A549 (cell line): Measurements from ENCODE around the gene MEI1. TPM values are rescaled to one million over a fixed set of nuclear protein-coding genes. Genes with fewer than 3 reads are reported as not detected.
A peak's percentile ranks its signal among the peaks of the same experiment; 100 is the strongest.

Experiments used
- ATAC-seq, 2 experiments: fragments of 200-7000 bp in 1 of 2; fragments of >200 bp in 1 of 2; cut with Nextera tagmentation in 1 of 2; cut with Tn5 transposase in 1 of 2; 3 replicates each; pipeline versions ENCODE4 v1.8.0 to v1.9.1; 2018 to 2020; ENCODE audit warnings: mild to moderate bottlenecking in 1 of 2, moderate library complexity in 1 of 2
- CTCF ChIA-PET: fragments of 300-600 bp; sonication (Branson Sonifier 250); formaldehyde crosslinking; extraction: SDS; loops from one replicate; lab custom pipeline; 2021; ENCODE audit warnings: antibody characterized with exemption, inconsistent platforms; lab: Yijun Ruan, JAX
- POLR2A ChIA-PET: fragments of 350-600 bp; formaldehyde crosslinking; extraction: SDS; loops from one replicate; lab custom pipeline; 2021; ENCODE audit warnings: antibody characterized with exemption, inconsistent platforms; lab: Yijun Ruan, JAX
- DNase-seq, 2 experiments: peaks; one replicate each; pipeline versions ENCODE4 v3.0.0 to v3.0.0-alpha.2; 2011 to 2016; ENCODE audit warnings: low read depth in 1 of 2, low spot score in 1 of 2
- FAIRE-seq: peaks from 2 replicates; lab custom pipeline; 2011; peaks lifted over from hg19 to GRCh38; lab: Jason Lieb, UNC
- H3K27ac ChIP-seq, 2 experiments: fragments of >200 bp; sonication (Bioruptor Twin); formaldehyde crosslinking; 3 replicates each; pipeline ENCODE4 v1.5.1; 2016 to 2017
- H3K4me1 ChIP-seq: fragments of >200 bp; sonication (Bioruptor Twin); formaldehyde crosslinking; 3 replicates; pipeline ENCODE4 v1.6.1; 2016
- H3K4me2 ChIP-seq: fragments of >200 bp; sonication (Bioruptor Twin); formaldehyde crosslinking; 3 replicates; pipeline ENCODE4 v1.6.1; 2016
- H3K4me3 ChIP-seq: fragments of >200 bp; sonication (Bioruptor Twin); formaldehyde crosslinking; 3 replicates; pipeline ENCODE4 v1.5.1; 2016
- H3K9me3 ChIP-seq: fragments of >200 bp; sonication (Bioruptor Twin); formaldehyde crosslinking; 3 replicates; pipeline ENCODE4 v1.6.1; 2016
- BHLHE40 ChIP-seq: IDR thresholded peaks from 2 replicates; pipeline ENCODE4 v1.6.1; 2012; ENCODE audit warnings: low read depth, low read length, inconsistent platforms
- CEBPB ChIP-seq, 2 experiments: fragments of >200 bp in 1 of 2; sonication (Bioruptor Twin) in 1 of 2; formaldehyde crosslinking in 1 of 2; IDR thresholded peaks; 2 replicates each; pipeline ENCODE4 v1.6.1; 2012 to 2016
- HDAC2 ChIP-seq: fragments of 200-600 bp; sonication (generic); IDR thresholded peaks from 2 replicates; pipeline ENCODE4 v1.6.1; 2016
- HOXA7 ChIP-seq: fragments of 250-450 bp; sonication (Bioruptor Pico); IDR thresholded peaks from 2 replicates; pipeline ENCODE4 v1.5.0; 2020; ENCODE audit warnings: mild to moderate bottlenecking, moderate library complexity
- JUN ChIP-seq, 2 experiments: fragments of >200 bp; sonication (Bioruptor Twin); formaldehyde crosslinking; IDR thresholded peaks; 2 replicates in 1 of 2; 3 replicates in 1 of 2; pipeline ENCODE4 v1.6.1; 2016 to 2017
- KDM1A ChIP-seq: fragments of 200-600 bp; sonication (generic); IDR thresholded peaks from 2 replicates; pipeline ENCODE4 v1.6.1; 2016; ENCODE audit warnings: low read depth, mild to moderate bottlenecking
- MAFK ChIP-seq: fragments of 450-650 bp; IDR thresholded peaks from 2 replicates; pipeline ENCODE4 v1.6.1; 2014; ENCODE audit not compliant: partially characterized antibody
- MYC ChIP-seq: IDR thresholded peaks from 2 replicates; pipeline ENCODE4 v1.6.1; 2012; ENCODE audit warnings: mild to moderate bottlenecking, inconsistent platforms, low read length, improper control_type of control experiment, borderline replicate concordance
- NPAS2 ChIP-seq: fragments of 250-450 bp; sonication (Bioruptor Pico); IDR thresholded peaks from 2 replicates; pipeline ENCODE4 v1.8.0; 2022; ENCODE audit warnings: mild to moderate bottlenecking, moderate library complexity, borderline replicate concordance
- RAD21 ChIP-seq, 2 experiments: fragments of >200 bp in 1 of 2; sonication (Bioruptor Twin) in 1 of 2; formaldehyde crosslinking in 1 of 2; IDR thresholded peaks in 1 of 2; conservative IDR thresholded peaks in 1 of 2; 2 replicates in 1 of 2; 3 replicates in 1 of 2; pipeline ENCODE4 v1.6.1; 2012 to 2018; ENCODE audit warnings: inconsistent platforms in 1 of 2
- SMC3 ChIP-seq: fragments of >200 bp; sonication (Bioruptor Twin); formaldehyde crosslinking; IDR thresholded peaks from 3 replicates; pipeline ENCODE4 v1.6.1; 2018; ENCODE audit warnings: inconsistent platforms
- WGBS: methylation state at CpG from one replicate; pipeline ENCODE4 v1.1.6; 2017; ENCODE audit errors: missing lambda C conversion rate; 5-methylcytosine and 5-hydroxymethylcytosine counted together
- polyA plus RNA-seq, 4 experiments: library from polyadenylated mRNA; depleted of rRNA in 3 of 4; stranded (reverse); fragments of >200 nt; fragmentation: RNase III in 1 of 4; extraction: RNeasy Plus Mini Kit Qiagen cat#74134 plus additional on column Dnase treatment in 1 of 4; gene quantifications; 2 replicates in 3 of 4; 3 replicates in 1 of 4; pipeline ENCODE4 v1.2.3, GENCODE V29; 2011 to 2017
- TF ChIP-seq, protein P1 (sequence below): fragments of >200 bp; sonication (Bioruptor Twin); formaldehyde crosslinking; IDR thresholded peaks from 3 replicates; pipeline ENCODE4 v1.5.1; 2016
- TF ChIP-seq, protein P2 (sequence below): fragments of 450-650 bp; IDR thresholded peaks from 2 replicates; pipeline ENCODE4 v1.6.1; 2014; ENCODE audit warnings: antibody characterized with exemption
- TF ChIP-seq, protein P3 (sequence below): fragments of >200 bp; sonication (Bioruptor Twin); formaldehyde crosslinking; IDR thresholded peaks from 3 replicates; pipeline ENCODE4 v1.6.1; 2016
- TF ChIP-seq, protein P4 (sequence below): fragments of 150-350 bp; IDR thresholded peaks from 2 replicates; pipeline ENCODE4 v1.6.1; 2014; ENCODE audit warnings: low read depth, mild to moderate bottlenecking, low read length
- TF ChIP-seq, protein P5 (sequence below): fragments of 250-450 bp; sonication (Bioruptor Pico); IDR thresholded peaks from 2 replicates; pipeline ENCODE4 v1.5.0; 2021; ENCODE audit warnings: mild to moderate bottlenecking, moderate library complexity, borderline replicate concordance

The MEI1 gene
- polyA plus RNA-seq, 2 of the 4 experiments (the other 2 are of a cell fraction): 0.12 TPM; not detected in 1

DNA sequence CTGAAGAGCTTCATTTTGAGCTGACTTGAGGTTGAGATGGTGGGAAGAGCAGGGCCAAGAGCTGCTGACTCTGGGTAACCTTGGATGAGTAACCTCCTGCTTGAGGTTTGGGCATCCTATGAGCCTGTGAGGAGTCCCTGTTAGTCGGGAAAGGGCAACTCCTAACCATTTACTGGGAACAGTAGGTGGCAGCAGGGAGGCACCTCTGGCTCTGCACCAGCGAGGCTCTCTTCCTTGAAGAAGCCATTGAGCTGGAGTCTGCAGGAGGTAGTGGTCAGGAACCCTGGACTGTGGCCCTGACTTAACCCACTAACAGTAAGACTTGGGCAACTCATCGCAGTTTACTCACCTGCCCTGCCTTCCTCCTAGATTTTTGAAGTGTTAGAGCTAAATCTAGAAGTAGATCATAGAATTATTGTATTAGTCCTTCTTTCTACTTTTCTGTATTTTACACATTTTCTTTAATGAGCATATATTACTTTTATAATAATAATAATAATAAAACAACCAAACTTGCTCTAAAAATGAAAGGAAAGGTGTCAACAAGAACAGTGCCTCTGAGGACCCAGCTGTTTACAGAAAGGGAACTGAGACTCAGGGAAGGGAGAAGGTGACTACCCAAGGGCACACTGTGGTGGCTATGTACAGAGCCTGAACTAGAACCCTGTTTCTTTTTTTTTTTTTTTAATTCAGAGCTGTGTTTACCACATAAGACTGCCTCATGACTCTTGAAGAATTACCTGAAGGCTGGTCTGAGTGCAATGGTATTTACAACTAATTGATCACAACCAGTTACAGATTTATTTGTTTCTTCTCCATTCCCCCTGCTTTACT lies 47.5 kb downstream of the MEI1 start:
- FAIRE-seq (peak; percentile 56), ATAC-seq (peak; percentile 99 to 100), DNase-seq (peak; percentile 61 to 78)
- WGBS: 0% methylated on average over 2 of the region's 3 CpGs
- Histone ChIP-seq H3K4me2 (no peak overlapping the region), H3K9me3 (no peaks in the 10 kb centered on the region), H3K4me3 (no peak overlapping the region), H3K4me1 (0 out of 3 replicates have a peak, but pooled peaks cover 2% of the 10 kb centered on the region), H3K27ac (no peak overlapping the region)
- CTCF ChIA-PET: interaction anchor here (0.6 to 3.5 kb wide), 44 partner anchors 8 to 224 kb away, joined by 3 to 24 read pairs (median 5); partner anchors contain the start of genes CCDC134, CENPM, MEI1 and SREBF2
- TF ChIP-seq SMC3: peak; percentile 69
- peak; percentile 63 to 74 for TF ChIP-seq RAD21 (conservative IDR thresholded peaks at IDR 0.05 in 1 of 2, IDR thresholded peaks at IDR 0.05 in 1 of 2)
- TF ChIP-seq, protein P1, sequence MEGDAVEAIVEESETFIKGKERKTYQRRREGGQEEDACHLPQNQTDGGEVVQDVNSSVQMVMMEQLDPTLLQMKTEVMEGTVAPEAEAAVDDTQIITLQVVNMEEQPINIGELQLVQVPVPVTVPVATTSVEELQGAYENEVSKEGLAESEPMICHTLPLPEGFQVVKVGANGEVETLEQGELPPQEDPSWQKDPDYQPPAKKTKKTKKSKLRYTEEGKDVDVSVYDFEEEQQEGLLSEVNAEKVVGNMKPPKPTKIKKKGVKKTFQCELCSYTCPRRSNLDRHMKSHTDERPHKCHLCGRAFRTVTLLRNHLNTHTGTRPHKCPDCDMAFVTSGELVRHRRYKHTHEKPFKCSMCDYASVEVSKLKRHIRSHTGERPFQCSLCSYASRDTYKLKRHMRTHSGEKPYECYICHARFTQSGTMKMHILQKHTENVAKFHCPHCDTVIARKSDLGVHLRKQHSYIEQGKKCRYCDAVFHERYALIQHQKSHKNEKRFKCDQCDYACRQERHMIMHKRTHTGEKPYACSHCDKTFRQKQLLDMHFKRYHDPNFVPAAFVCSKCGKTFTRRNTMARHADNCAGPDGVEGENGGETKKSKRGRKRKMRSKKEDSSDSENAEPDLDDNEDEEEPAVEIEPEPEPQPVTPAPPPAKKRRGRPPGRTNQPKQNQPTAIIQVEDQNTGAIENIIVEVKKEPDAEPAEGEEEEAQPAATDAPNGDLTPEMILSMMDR: peak; percentile 67
- TF ChIP-seq, protein P2, sequence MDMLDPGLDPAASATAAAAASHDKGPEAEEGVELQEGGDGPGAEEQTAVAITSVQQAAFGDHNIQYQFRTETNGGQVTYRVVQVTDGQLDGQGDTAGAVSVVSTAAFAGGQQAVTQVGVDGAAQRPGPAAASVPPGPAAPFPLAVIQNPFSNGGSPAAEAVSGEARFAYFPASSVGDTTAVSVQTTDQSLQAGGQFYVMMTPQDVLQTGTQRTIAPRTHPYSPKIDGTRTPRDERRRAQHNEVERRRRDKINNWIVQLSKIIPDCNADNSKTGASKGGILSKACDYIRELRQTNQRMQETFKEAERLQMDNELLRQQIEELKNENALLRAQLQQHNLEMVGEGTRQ: no peak
- POLR2A ChIA-PET: no interaction called here

DNA sequence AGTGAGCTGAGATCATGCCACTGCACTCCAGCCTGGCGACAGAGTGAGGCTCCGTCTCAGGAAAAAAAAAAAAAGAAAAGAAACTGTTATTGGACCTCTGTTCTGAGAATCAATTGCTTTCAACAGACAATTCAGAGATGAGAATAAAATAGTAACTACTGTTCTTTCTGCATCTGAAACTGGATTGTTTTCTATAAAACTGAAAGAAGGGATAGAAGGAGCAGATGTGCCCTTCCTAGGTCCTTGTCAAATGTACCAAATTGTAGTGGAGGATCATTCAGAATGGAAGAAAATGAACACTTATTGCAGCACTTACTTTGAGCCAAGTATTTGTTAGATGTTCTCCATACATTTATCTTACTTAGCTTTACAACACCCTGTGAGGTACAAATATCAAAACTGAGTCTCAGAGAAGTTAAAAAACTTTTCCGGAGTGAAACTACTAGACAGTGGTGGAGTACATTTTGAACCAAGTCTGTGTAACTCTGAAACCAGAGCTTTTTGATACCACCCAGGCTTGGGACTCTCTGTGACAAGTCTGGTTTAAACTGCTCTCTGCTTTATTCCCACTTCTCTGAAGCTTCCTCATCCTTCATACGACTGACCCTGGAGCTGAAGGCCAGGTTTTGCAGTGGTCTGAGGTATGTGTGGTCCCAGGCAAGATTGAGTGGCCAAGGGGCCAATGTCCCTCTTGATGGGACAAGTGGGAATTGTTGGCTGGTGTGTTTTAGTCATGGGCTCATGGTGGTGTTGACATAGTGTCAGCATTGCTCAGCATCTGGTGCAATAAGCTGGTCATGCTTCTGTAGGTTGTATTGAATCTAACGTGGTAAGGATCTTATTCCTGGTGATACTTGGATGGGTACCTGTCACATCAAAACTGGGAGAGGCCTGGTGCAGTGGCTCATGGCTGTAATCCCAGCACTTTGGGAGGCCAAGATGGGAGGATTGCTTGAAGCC lies 53.0 kb downstream of the MEI1 start:
- Histone ChIP-seq H3K4me3 (no peak overlapping the region), H3K27ac (no peak overlapping the region), H3K9me3 (no peaks in the 10 kb centered on the region), H3K4me1 (no peaks in the 10 kb centered on the region), H3K4me2 (no peak overlapping the region)
- WGBS: 79% methylated on average over 5 of the region's 5 CpGs
- TF ChIP-seq CEBPB (IDR thresholded peaks at IDR 0.05) (no peak), MYC (no peak), MAFK (no peak), NPAS2 (CRISPR knock-in tag) (no peak), HDAC2 (no peak)
- TF ChIP-seq, protein P3, sequence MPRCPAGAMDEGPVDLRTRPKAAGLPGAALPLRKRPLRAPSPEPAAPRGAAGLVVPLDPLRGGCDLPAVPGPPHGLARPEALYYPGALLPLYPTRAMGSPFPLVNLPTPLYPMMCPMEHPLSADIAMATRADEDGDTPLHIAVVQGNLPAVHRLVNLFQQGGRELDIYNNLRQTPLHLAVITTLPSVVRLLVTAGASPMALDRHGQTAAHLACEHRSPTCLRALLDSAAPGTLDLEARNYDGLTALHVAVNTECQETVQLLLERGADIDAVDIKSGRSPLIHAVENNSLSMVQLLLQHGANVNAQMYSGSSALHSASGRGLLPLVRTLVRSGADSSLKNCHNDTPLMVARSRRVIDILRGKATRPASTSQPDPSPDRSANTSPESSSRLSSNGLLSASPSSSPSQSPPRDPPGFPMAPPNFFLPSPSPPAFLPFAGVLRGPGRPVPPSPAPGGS: no peak
- TF ChIP-seq, protein P4, sequence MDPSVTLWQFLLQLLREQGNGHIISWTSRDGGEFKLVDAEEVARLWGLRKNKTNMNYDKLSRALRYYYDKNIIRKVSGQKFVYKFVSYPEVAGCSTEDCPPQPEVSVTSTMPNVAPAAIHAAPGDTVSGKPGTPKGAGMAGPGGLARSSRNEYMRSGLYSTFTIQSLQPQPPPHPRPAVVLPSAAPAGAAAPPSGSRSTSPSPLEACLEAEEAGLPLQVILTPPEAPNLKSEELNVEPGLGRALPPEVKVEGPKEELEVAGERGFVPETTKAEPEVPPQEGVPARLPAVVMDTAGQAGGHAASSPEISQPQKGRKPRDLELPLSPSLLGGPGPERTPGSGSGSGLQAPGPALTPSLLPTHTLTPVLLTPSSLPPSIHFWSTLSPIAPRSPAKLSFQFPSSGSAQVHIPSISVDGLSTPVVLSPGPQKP: no peak
- DNase-seq (no peak), FAIRE-seq (no peak), ATAC-seq (no peak)
- POLR2A ChIA-PET: no interaction called here
- CTCF ChIA-PET: interaction anchor here (0.5 to 3.0 kb wide), 2 partner anchors 189 to 754 kb away, joined by 3 to 11 read pairs; no protein-coding TSS in a partner anchor

DNA sequence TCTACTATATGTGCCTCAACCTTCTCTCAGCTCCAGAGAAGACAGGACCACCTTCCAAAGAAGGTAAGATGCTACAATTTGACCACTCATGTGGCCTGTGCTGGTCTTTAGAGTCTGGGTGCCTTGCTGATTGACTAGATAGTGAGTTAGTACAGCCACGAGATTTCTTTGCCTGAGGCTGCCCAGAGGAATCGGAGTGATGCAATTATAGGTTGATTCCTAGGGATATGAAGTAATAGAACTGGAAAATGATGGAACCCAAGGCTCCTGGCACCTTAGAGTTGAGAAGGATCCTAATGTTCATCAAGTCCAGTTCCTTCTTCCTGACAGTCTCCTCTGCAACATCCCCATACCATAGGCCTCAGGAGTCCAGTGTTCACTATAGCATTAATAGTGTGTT lies 54.7 kb downstream of the MEI1 start:
- Histone ChIP-seq H3K4me2 (no peak overlapping the region), H3K4me1 (no peaks in the 10 kb centered on the region), H3K9me3 (no peaks in the 10 kb centered on the region), H3K4me3 (no peak overlapping the region), H3K27ac (no peak overlapping the region)
- no peak for DNase-seq
- WGBS: 42% methylated on average over 2 of the region's 2 CpGs
- TF ChIP-seq, protein P5, sequence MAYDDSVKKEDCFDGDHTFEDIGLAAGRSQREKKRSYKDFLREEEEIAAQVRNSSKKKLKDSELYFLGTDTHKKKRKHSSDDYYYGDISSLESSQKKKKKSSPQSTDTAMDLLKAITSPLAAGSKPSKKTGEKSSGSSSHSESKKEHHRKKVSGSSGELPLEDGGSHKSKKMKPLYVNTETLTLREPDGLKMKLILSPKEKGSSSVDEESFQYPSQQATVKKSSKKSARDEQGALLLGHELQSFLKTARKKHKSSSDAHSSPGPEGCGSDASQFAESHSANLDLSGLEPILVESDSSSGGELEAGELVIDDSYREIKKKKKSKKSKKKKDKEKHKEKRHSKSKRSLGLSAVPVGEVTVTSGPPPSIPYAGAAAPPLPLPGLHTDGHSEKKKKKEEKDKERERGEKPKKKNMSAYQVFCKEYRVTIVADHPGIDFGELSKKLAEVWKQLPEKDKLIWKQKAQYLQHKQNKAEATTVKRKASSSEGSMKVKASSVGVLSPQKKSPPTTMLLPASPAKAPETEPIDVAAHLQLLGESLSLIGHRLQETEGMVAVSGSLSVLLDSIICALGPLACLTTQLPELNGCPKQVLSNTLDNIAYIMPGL (CRISPR knock-in tag): no peak
- TF ChIP-seq JUN (IDR thresholded peaks at IDR 0.05) (no peak), HOXA7 (CRISPR knock-in tag) (no peak), SMC3 (no peak), KDM1A (no peak), BHLHE40 (no peak)
- TF ChIP-seq, protein P1: no peak
- CTCF ChIA-PET: no interaction called here
- no peak for ATAC-seq
- FAIRE-seq: no peak
- POLR2A ChIA-PET: no interaction called here
